ENCODE data around the gene NCAN. TPM values are rescaled to one million over a fixed set of nuclear protein-coding genes. Genes with fewer than 3 reads are reported as not detected.

Gene NCAN
- total and polyA plus RNA-seq, 2 of the 8 experiments (the other 6 are each of a cell fraction or from before 2014, with no cell fraction given), result 2.7 TPM

- Histone ChIP-seq H2AFZ (ENCODE audit: low read length) (no peak overlapping the region), H2BK20ac (ENCODE audit: low read length) (no peak overlapping the region), H2BK12ac (ENCODE audit: low read depth, low read length) (no peak overlapping the region), H2BK15ac (ENCODE audit: low read length) (no peak overlapping the region), H2AK5ac (ENCODE audit: low read depth, low read length) (peak overlapping the region; percentile 65; the same call in 1 of the 2 replicates), H3K56ac (replicated peaks; ENCODE audit: insufficient read length, low read depth, low read length) (no peak overlapping the region), H3K4me3 (ENCODE audit: extremely low read depth in 1 of 4, insufficient read depth in 2 of 4, low read depth in 3 of 4, low read length in 4 of 4) (no peak overlapping the region), H3K18ac (ENCODE audit: extremely low read depth, low read length) (no peak overlapping the region), H3K36me3 (ENCODE audit: control insufficient read depth in 2 of 4, insufficient read depth in 4 of 4, low read length in 3 of 4) (no peaks in the 10 kb centered on the region), H3K79me1 (ENCODE audit: low read depth, low read length) (no peaks in the 10 kb centered on the region), H3K27me3 (replicated peaks in 1 of 4; ENCODE audit: control insufficient read depth in 3 of 4, extremely low read depth in 1 of 4, insufficient read depth in 3 of 4, low read length in 3 of 4) (peaks cover 7 to 60% (median 57%) of the 10 kb centered on the region in 4 experiments), H3K9me3 (ENCODE audit: insufficient read depth in 2 of 2, low read depth in 1 of 2, low read length in 1 of 2) (no peaks in the 10 kb centered on the region), H3K23me2 (ENCODE audit: low read depth, low read length) (peaks cover 8% of the 10 kb centered on the region; the same call in 1 of the 2 replicates), H2BK120ac (replicated peaks; ENCODE audit: low read depth, low read length) (no peak overlapping the region), H3K79me2 (ENCODE audit: control insufficient read depth in 1 of 2, insufficient read depth in 2 of 2, low read length in 2 of 2) (no peaks in the 10 kb centered on the region), H4K5ac (ENCODE audit: insufficient read length, low read depth, low read length) (no peak overlapping the region), H2BK5ac (ENCODE audit: low read depth, low read length) (no peak overlapping the region), H3K4me2 (ENCODE audit: insufficient read depth in 1 of 2, low read depth in 2 of 2, low read length in 2 of 2) (no peak overlapping the region), H4K8ac (ENCODE audit: extremely low read depth, insufficient read depth, low read length) (no peak overlapping the region), H4K91ac (replicated peaks; ENCODE audit: insufficient read length, low read length) (no peak overlapping the region), H3K4ac (replicated peaks; ENCODE audit: insufficient read length, low read depth, low read length) (no peak overlapping the region), H4K20me1 (replicated peaks in 1 of 2; ENCODE audit: control insufficient read depth in 1 of 2, insufficient read depth in 2 of 2, low read length in 2 of 2) (peaks cover 2 to 17% of the 10 kb centered on the region in 2 experiments), H3K23ac (ENCODE audit: insufficient read length) (no peak overlapping the region), H3K14ac (ENCODE audit: insufficient read length) (no peak overlapping the region), H3K9ac (replicated peaks in 1 of 4; ENCODE audit: extremely low read depth in 1 of 4, low read depth in 3 of 4, low read length in 3 of 4) (no peak overlapping the region), H3K4me1 (replicated peaks in 1 of 4; ENCODE audit: control insufficient read depth in 3 of 4, insufficient read depth in 4 of 4, low read length in 3 of 4) (peaks cover 0 to 6% (median 4%) of the 10 kb centered on the region in 4 experiments; a peak in 5 of 7 replicates), H3K27ac (ENCODE audit: low read depth, low read length) (no peak overlapping the region)
- 82% methylated on average over 8 of the region's 8 CpGs; no CpG with 5 or more reads in 1 of the 2 experiments for WGBS, 2 experiments (ENCODE audit: extremely low coverage in 1 of 2, insufficient coverage in 1 of 2, insufficient read length in 1 of 2, insufficient replicate concordance in 2 of 2, low coverage in 1 of 2, low lambda C conversion rate in 2 of 2, missing lambda C conversion rate in 1 of 2)
- no peak for DNase-seq (ENCODE audit: low read depth in 1 of 2, low spot score in 2 of 2)
- ChIA-PET POLR2A (ENCODE audit: partially characterized antibody) (interaction anchor here (1.0 to 1.4 kb wide), 2 partner anchors 22 to 111 kb away, joined by 3 read pairs; no protein-coding TSS in a partner anchor), CTCF (ENCODE audit: partially characterized antibody) (interaction anchor here (1.4 kb wide), 1 partner anchor 23 kb away, joined by 6 read pairs; no protein-coding TSS in a partner anchor)
- FAIRE-seq, result no peak
- TF ChIP-seq MAX (IDR thresholded peaks at IDR 0.05) (no peak), YY1 (IDR thresholded peaks at IDR 0.05; ENCODE audit: low read depth, low read length) (no peak), CBX8 (IDR thresholded peaks at IDR 0.05; ENCODE audit: borderline replicate concordance, low read depth, low read length) (no peak), EGR1 (IDR thresholded peaks at IDR 0.05; ENCODE audit: borderline replicate concordance, low read depth, low read length) (no peak), EZH2 (IDR thresholded peaks at IDR 0.05; ENCODE audit: low read depth, low read length, severe bottlenecking) (no peak), HDAC6 (IDR thresholded peaks at IDR 0.05; ENCODE audit: low read depth, low read length) (no peak), SIRT6 (IDR thresholded peaks at IDR 0.05; ENCODE audit: low read length) (no peak), FOSL1 (IDR thresholded peaks at IDR 0.05; ENCODE audit: insufficient read depth, low read depth, low read length) (no peak), ATF3 (IDR thresholded peaks at IDR 0.05; ENCODE audit: insufficient read depth, low read depth, low read length) (no peak)
Observed at GRCh38 chr19:19207637-19208572, 3.9 kb upstream of the NCAN start.
